HL-60/S4 treated with retinoic acid at 250 ng/mL for 4 days and 3 days (cell line): ENCODE results near the gene PRDM2.

ENCODE experiments used
- in situ Hi-C: fragments of 300-500 bp; cut with MboI; formaldehyde crosslinking; loops from 2 replicates; pipeline ENCODE4 v1.7.0; 2022; ENCODE audit warnings: low sequenced_read_pairs

PRDM2 gene

GRCh38 chr1:13812456-13813397, 112.7 kb downstream of the PRDM2 start:
- in situ Hi-C loops = no loop called here

GRCh38 chr1:13813398-13814012, 113.5 kb downstream of the PRDM2 start:
- in situ Hi-C loops = no loop called here

- in situ Hi-C loops = no loop called here
Observed at GRCh38 chr1:13814131-13814530, 114.1 kb downstream of the PRDM2 start.

- in situ Hi-C loops = no loop called here
Observed at GRCh38 chr1:13816016-13816760, 116.2 kb downstream of the PRDM2 start.

GRCh38 chr1:13817906-13818305, 117.9 kb downstream of the PRDM2 start:
- in situ Hi-C loops = no loop called here

- in situ Hi-C loops = no loop called here
Observed at GRCh38 chr1:13818926-13819325, 118.9 kb downstream of the PRDM2 start.

GRCh38 chr1:13819642-13820041, 119.7 kb downstream of the PRDM2 start:
- in situ Hi-C loops = no loop called here

GRCh38 chr1:13820055-13820454, 120.1 kb downstream of the PRDM2 start:
- in situ Hi-C loops = no loop called here

- in situ Hi-C loops = no loop called here
Observed at GRCh38 chr1:13820456-13820855, 120.5 kb downstream of the PRDM2 start.

- in situ Hi-C loops = no loop called here
Observed at GRCh38 chr1:13823126-13823880, 123.3 kb downstream of the PRDM2 start.

- in situ Hi-C loops = no loop called here
Observed at GRCh38 chr1:13823936-13824335, 123.9 kb downstream of the PRDM2 start.

- in situ Hi-C loops = no loop called here
Observed at GRCh38 chr1:13824626-13825025, 124.6 kb downstream of the PRDM2 start.

GRCh38 chr1:13825033-13825432, 125.0 kb downstream of the PRDM2 start:
- in situ Hi-C loops = no loop called here

GRCh38 chr1:13826009-13826408, 126.0 kb downstream of the PRDM2 start:
- in situ Hi-C loops = no loop called here

GRCh38 chr1:13826591-13826990, 126.6 kb downstream of the PRDM2 start:
- in situ Hi-C loops = no loop called here

- in situ Hi-C loops = no loop called here
Observed at GRCh38 chr1:13828454-13829151, 128.6 kb downstream of the PRDM2 start.

- in situ Hi-C loops = no loop called here
Observed at GRCh38 chr1:13829152-13829769, 129.3 kb downstream of the PRDM2 start.

- in situ Hi-C loops = no loop called here
Observed at GRCh38 chr1:13830170-13830569, 130.2 kb downstream of the PRDM2 start.

- in situ Hi-C loops = no loop called here
Observed at GRCh38 chr1:13830616-13831280, 130.8 kb downstream of the PRDM2 start.
